SK-N-SH treated with all-trans-retinoic acid at 6 μM for 48 hours (cell line): ENCODE measurements around the gene PDZD2.

Source experiments
- ATAC-seq: fragments of 200-7000 bp; cut with Tn5 transposase; 3 replicates; pipeline ENCODE4 v1.9.1; 2020; ENCODE audit warnings: mild to moderate bottlenecking, moderate library complexity
- ARNTL ChIP-seq: fragments of 450-650 bp; formaldehyde crosslinking; IDR thresholded peaks from 2 replicates; pipeline ENCODE4 v1.5.0; 2020; ENCODE audit warnings: low read depth, mild to moderate bottlenecking, moderate library complexity, borderline replicate concordance
- CREB5 ChIP-seq: fragments of 250-450 bp; sonication (Bioruptor Pico); IDR thresholded peaks from 2 replicates; pipeline ENCODE4 v1.5.1; 2020; ENCODE audit warnings: low read depth, mild to moderate bottlenecking, moderate library complexity
- CSDC2 ChIP-seq: fragments of 250-450 bp; sonication (Bioruptor Pico); IDR thresholded peaks from 2 replicates; pipeline ENCODE4 v1.5.0; 2020; ENCODE audit warnings: mild to moderate bottlenecking, moderate library complexity
- CSRNP3 ChIP-seq: fragments of 250-450 bp; sonication (Bioruptor Pico); IDR thresholded peaks from 2 replicates; pipeline ENCODE4 v1.5.1; 2021; ENCODE audit warnings: mild to moderate bottlenecking, moderate library complexity
- ESRRG ChIP-seq: fragments of 250-450 bp; sonication (Bioruptor Pico); IDR thresholded peaks from 2 replicates; pipeline ENCODE4 v1.6.1; 2021; ENCODE audit warnings: mild to moderate bottlenecking
- GLIS3 ChIP-seq: fragments of 250-450 bp; sonication (Bioruptor Pico); IDR thresholded peaks from 2 replicates; pipeline ENCODE4 v1.5.0; 2020; ENCODE audit warnings: mild to moderate bottlenecking, moderate library complexity
- ISL1 ChIP-seq: fragments of 250-450 bp; sonication (Bioruptor Pico); IDR thresholded peaks from 2 replicates; pipeline ENCODE4 v2.1.2; 2022; ENCODE audit warnings: mild to moderate bottlenecking, moderate library complexity
- OSR1 ChIP-seq: fragments of 250-450 bp; sonication (Bioruptor Pico); IDR thresholded peaks from 2 replicates; pipeline ENCODE4 v1.8.0; 2022; ENCODE audit warnings: moderate library complexity, mild to moderate bottlenecking, inconsistent platforms
- PATZ1 ChIP-seq: fragments of 250-450 bp; sonication (Bioruptor Pico); IDR thresholded peaks from 2 replicates; pipeline ENCODE4 v1.8.0; 2020; ENCODE audit warnings: mild to moderate bottlenecking, moderate library complexity, borderline replicate concordance
- POU6F1 ChIP-seq: fragments of 250-450 bp; sonication (Bioruptor Pico); IDR thresholded peaks from 2 replicates; pipeline ENCODE4 v1.8.0; 2021; ENCODE audit warnings: low read depth, mild to moderate bottlenecking, moderate library complexity, borderline replicate concordance
- PPARA ChIP-seq: fragments of 250-450 bp; sonication (Bioruptor Pico); IDR thresholded peaks from 2 replicates; pipeline ENCODE4 v1.5.0; 2020; ENCODE audit warnings: mild to moderate bottlenecking, borderline replicate concordance
- RARB ChIP-seq: fragments of 250-450 bp; sonication (Bioruptor Pico); IDR thresholded peaks from 2 replicates; pipeline ENCODE4 v1.8.0; 2021; ENCODE audit warnings: mild to moderate bottlenecking, moderate library complexity
- SNAI2 ChIP-seq: fragments of 250-450 bp; sonication (Bioruptor Pico); IDR thresholded peaks from 2 replicates; pipeline ENCODE4 v1.5.0; 2020; ENCODE audit warnings: mild to moderate bottlenecking, moderate library complexity
- TCF4 ChIP-seq: fragments of 250-450 bp; sonication (Bioruptor Pico); IDR thresholded peaks from 2 replicates; pipeline ENCODE4 v1.8.0; 2021; ENCODE audit warnings: mild to moderate bottlenecking, moderate library complexity, borderline replicate concordance
- TOX ChIP-seq: fragments of 250-450 bp; sonication (Bioruptor Pico); IDR thresholded peaks from 2 replicates; pipeline ENCODE4 v1.8.0; 2021; ENCODE audit warnings: mild to moderate bottlenecking, moderate library complexity, borderline replicate concordance
- TSHZ2 ChIP-seq: fragments of 250-450 bp; sonication (Bioruptor Pico); IDR thresholded peaks from 2 replicates; pipeline ENCODE4 v1.5.0; 2020; ENCODE audit warnings: mild to moderate bottlenecking, moderate library complexity
- ZC3H10 ChIP-seq: fragments of 250-450 bp; sonication (Bioruptor Pico); IDR thresholded peaks from 2 replicates; pipeline ENCODE4 v1.5.1; 2021; ENCODE audit warnings: mild to moderate bottlenecking, moderate library complexity
- ZFP3 ChIP-seq: fragments of 250-450 bp; sonication (Bioruptor Pico); IDR thresholded peaks from 2 replicates; pipeline ENCODE4 v1.5.0; 2020; ENCODE audit warnings: mild to moderate bottlenecking, moderate library complexity
- ZFP30 ChIP-seq: fragments of 450-650 bp; formaldehyde crosslinking; IDR thresholded peaks from 2 replicates; pipeline ENCODE4 v1.5.0; 2022; ENCODE audit warnings: mild to moderate bottlenecking, moderate library complexity
- ZNF565 ChIP-seq: fragments of 450-650 bp; formaldehyde crosslinking; conservative IDR thresholded peaks from 2 replicates; pipeline ENCODE4 v1.5.0; 2020; ENCODE audit warnings: low read depth, mild to moderate bottlenecking, moderate library complexity
- ZNF70 ChIP-seq: fragments of 450-650 bp; formaldehyde crosslinking; IDR thresholded peaks from 2 replicates; pipeline ENCODE4 v1.5.0; 2020; ENCODE audit warnings: mild to moderate bottlenecking, moderate library complexity
- ZNF8 ChIP-seq: fragments of 450-650 bp; formaldehyde crosslinking; IDR thresholded peaks from 2 replicates; pipeline ENCODE4 v1.5.0; 2020; ENCODE audit warnings: mild to moderate bottlenecking, moderate library complexity

The PDZD2 gene

GRCh38 chr5:32151198-32151597 is 512.3 kb downstream of the PDZD2 start:
- no peak for ATAC-seq
- TF ChIP-seq ZFP3 (CRISPR knock-in tag) (no peak), ZNF70 (no peak), CREB5 (CRISPR knock-in tag) (no peak), ZNF8 (CRISPR knock-in tag) (no peak), GLIS3 (CRISPR knock-in tag) (no peak), CSDC2 (CRISPR knock-in tag) (no peak), ZC3H10 (CRISPR knock-in tag) (no peak), PATZ1 (no peak), ZFP30 (CRISPR knock-in tag) (no peak), RARB (no peak), OSR1 (CRISPR knock-in tag) (no peak)

- 0 out of 3 replicates have a peak, but pooled peaks have one; percentile 32 for ATAC-seq
- TF ChIP-seq CSRNP3 (CRISPR knock-in tag) (no peak), ISL1 (CRISPR knock-in tag) (no peak), ZC3H10 (CRISPR knock-in tag) (no peak), CSDC2 (CRISPR knock-in tag) (no peak), CREB5 (CRISPR knock-in tag) (no peak), GLIS3 (CRISPR knock-in tag) (no peak), ZFP30 (CRISPR knock-in tag) (no peak), ZNF8 (CRISPR knock-in tag) (no peak), ESRRG (no peak), TOX (no peak), ZFP3 (CRISPR knock-in tag) (no peak), PPARA (CRISPR knock-in tag) (no peak), PATZ1 (no peak), POU6F1 (CRISPR knock-in tag) (no peak), TSHZ2 (CRISPR knock-in tag) (no peak), ARNTL (CRISPR knock-in tag) (no peak), RARB (no peak), TCF4 (CRISPR knock-in tag) (no peak), ZNF565 (no peak), SNAI2 (CRISPR knock-in tag) (no peak)
Observed at GRCh38 chr5:32153723-32154122, 514.8 kb downstream of the PDZD2 start.
